GM19193 (cell line): ENCODE results near the gene CDKN1B.
A peak's percentile ranks its signal among the peaks of the same experiment; 100 is the strongest.

Experiments used
- POLR2A ChIP-seq: IDR thresholded peaks from 4 replicates; pipeline ENCODE4 v1.6.1; 2011; ENCODE audit not compliant: insufficient read depth, insufficient read length; ENCODE audit errors: extremely low read depth

Gene CDKN1B

GRCh38 chr12:12716793-12717585, at the start of gene CDKN1B:
TSS of gene CDKN1B (plus strand) at chr12:12717368. CDS start at chr12:12717840, 472 bp downstream.
- TF ChIP-seq POLR2A: peak; percentile 83

GRCh38 chr12:12668005-12668404, 49.2 kb upstream of the CDKN1B start:
- no peak for TF ChIP-seq POLR2A

- TF ChIP-seq POLR2A: no peak
Measured at GRCh38 chr12:12669020-12669419, 48.1 kb upstream of the CDKN1B start.

- no peak for TF ChIP-seq POLR2A
Measured at GRCh38 chr12:12671850-12672660, 45.1 kb upstream of the CDKN1B start.

GRCh38 chr12:12673296-12673695, 43.9 kb upstream of the CDKN1B start:
- no peak for TF ChIP-seq POLR2A

- no peak for TF ChIP-seq POLR2A
Measured at GRCh38 chr12:12676605-12677004, 40.6 kb upstream of the CDKN1B start.

DNA sequence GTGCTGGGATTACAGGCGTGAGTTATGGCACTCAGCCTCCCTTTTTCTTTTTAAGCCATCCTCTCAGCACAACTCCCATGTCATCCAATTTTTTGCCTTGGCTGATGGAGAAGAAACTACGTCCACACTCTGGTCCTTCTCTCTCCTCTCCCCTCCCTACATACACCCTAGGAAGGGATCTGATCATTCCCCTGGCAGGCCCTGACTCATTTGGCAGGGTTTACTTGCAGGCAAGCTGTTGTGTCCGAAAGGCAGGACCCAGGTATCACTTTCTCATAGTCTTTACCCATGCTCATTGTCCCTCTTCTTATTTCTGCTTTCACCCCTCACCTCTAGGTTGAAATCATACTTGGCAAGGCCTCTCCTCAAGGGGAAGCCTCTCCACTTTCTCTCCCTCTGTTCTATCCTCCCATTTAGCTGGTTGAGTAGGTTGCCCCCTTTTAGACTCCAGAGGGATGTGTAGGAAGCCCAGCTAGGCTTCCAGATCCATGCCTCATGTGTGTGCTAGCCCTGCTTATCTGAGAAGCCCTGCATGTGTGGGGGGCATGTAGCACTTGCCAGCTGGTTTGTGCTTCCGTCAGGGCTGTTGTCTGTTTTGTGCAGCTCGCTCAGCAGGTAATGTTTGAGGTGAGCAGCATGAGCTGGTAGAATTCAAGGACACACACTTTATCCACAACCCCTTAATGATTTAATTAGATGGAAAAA, 36.0 kb upstream of the CDKN1B start:
- no peak for TF ChIP-seq POLR2A

- TF ChIP-seq POLR2A: no peak
Measured at GRCh38 chr12:12682284-12682683, 34.9 kb upstream of the CDKN1B start.

- TF ChIP-seq POLR2A: no peak
Measured at GRCh38 chr12:12683136-12683697, 34.0 kb upstream of the CDKN1B start.

DNA sequence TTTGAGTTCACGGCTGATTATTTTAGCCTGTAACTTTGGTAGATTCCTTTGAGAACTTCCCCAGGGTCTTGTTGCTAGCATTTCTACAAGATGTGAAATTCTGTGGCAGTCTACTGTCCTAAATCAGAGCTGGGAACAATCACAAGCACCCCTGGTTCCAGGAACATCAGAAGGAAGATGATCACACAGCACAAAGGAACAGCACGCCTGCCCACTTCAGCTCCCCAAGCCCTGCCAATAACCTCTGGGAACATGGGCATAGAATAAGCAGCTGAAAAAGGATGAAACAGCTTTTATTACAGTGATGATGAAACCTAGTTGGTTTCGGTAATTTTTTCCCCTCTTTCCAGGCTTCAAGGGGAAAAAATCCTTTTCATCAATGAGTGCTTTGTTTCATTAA, 33.4 kb upstream of the CDKN1B start:
- TF ChIP-seq POLR2A: no peak

GRCh38 chr12:12684375-12685106, 32.6 kb upstream of the CDKN1B start:
- no peak for TF ChIP-seq POLR2A

DNA sequence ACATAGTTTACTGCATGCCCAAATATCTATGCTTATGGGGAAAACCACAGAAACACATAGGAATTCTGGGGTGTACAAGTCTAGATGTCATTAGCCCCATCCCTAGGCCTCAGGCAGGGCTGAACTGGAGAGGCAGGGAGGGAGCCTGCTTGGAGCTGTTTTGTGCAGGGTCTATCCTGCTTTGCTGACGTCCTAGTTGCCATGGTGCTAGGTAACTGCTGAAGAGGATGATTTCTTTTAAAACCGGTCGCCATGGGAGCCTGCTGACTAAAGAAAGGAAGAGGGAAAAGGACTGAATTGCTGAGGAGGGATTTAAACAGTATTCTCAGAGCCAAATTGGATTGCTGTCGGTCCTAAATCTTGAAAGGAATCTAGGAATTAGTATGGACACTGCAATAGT, 31.9 kb upstream of the CDKN1B start:
- no peak for TF ChIP-seq POLR2A

DNA sequence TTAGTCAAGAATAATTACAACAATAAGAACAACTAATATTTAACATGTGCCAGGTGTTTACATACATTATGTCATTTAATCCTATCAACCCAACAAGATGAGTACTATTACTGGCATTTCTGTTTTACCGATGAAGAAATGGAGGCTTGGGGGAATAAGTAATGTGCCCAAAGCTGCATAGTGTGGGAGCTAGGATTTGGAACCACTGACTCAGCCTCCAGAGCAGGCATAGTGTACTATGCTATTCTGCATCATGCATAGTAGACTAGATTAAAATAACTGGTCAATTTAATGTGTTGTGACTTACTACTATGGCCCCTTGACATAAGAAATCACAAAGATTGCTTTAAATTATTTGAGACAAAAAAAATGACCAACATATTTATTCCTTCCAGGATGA, 30.7 kb upstream of the CDKN1B start:
- TF ChIP-seq POLR2A: no peak

- no peak for TF ChIP-seq POLR2A
Measured at GRCh38 chr12:12686925-12687324, 30.2 kb upstream of the CDKN1B start.
